Measurements from ENCODE around the gene CDH18. TPM values are rescaled to one million over a fixed set of nuclear protein-coding genes. Genes with fewer than 3 reads are reported as not detected.

CDH18 gene
- total RNA-seq = not detected

GRCh38 chr5:19987612-19988361, at the start of gene CDH18:
Gene CDH18, minus strand, starts transcription at chr5:19988200. Its CDS starts 149,214 bp downstream, at chr5:19838986.
- Histone ChIP-seq H3K27ac (no peak within 1 kb of the TSS), H3K36me3 (no peaks in the 10 kb centered on the region), H3K9me3 (no peaks in the 10 kb centered on the region), H3K27me3 (peaks cover 32% of the 10 kb centered on the region), H3K4me1 (peaks cover 0 to 9% (median 0%) of the 10 kb centered on the region in 3 donors), H3K4me3 (no peak within 1 kb of the TSS)
- ATAC-seq = peak; percentile 51
- 12 to 22% methylated on average over 10 to 13 of the region's 26 CpGs for WGBS, 2 donors (ENCODE audit: low coverage in 1 of 2)
- TF ChIP-seq POLR2AphosphoS5 (IDR thresholded peaks at IDR 0.05) = no peak

- 67 to 78% methylated on average over 1 of the region's 1 CpG for WGBS, 2 donors (ENCODE audit: low coverage in 1 of 2)
- Histone ChIP-seq H3K9me3 (peaks cover 0 to 13% (median 0%) of the 10 kb centered on the region in 3 donors), H3K36me3 (no peaks in the 10 kb centered on the region), H3K4me1 (no peaks in the 10 kb centered on the region), H3K4me3 (no peak overlapping the region), H3K27ac (no peak overlapping the region), H3K27me3 (no peaks in the 10 kb centered on the region)
- ATAC-seq = no peak
- no peak for TF ChIP-seq CTCF (IDR thresholded peaks at IDR 0.05)
- TF ChIP-seq POLR2AphosphoS5 (IDR thresholded peaks at IDR 0.05) = no peak
- TF ChIP-seq POLR2A (IDR thresholded peaks at IDR 0.05) = no peak
Measured at GRCh38 chr5:20034717-20035116, 46.7 kb upstream of the CDH18 start.

- 62 to 83% methylated on average over 2 of the region's 2 CpGs for WGBS, 2 donors (ENCODE audit: low coverage in 1 of 2)
- ATAC-seq = no peak
Measured at GRCh38 chr5:20033881-20034280, 45.9 kb upstream of the CDH18 start.

GRCh38 chr5:20032896-20033295, 44.9 kb upstream of the CDH18 start:
- ATAC-seq = no peak
- H3K36me3 ChIP-seq = no peaks in the 10 kb centered on the region
- TF ChIP-seq EP300 (IDR thresholded peaks at IDR 0.05) = no peak
- TF ChIP-seq CTCF (IDR thresholded peaks at IDR 0.05) = no peak
- TF ChIP-seq POLR2A (IDR thresholded peaks at IDR 0.05) = no peak
- TF ChIP-seq POLR2AphosphoS5 (IDR thresholded peaks at IDR 0.05) = no peak
- H3K9me3 ChIP-seq = no peaks in the 10 kb centered on the region
- WGBS, 2 donors (ENCODE audit: low coverage in 1 of 2) = 36 to 42% methylated on average over 2 of the region's 2 CpGs
- H3K4me3 ChIP-seq = no peak overlapping the region
- H3K27me3 ChIP-seq = no peaks in the 10 kb centered on the region
- H3K27ac ChIP-seq = no peak overlapping the region
- no peaks in the 10 kb centered on the region for H3K4me1 ChIP-seq

More at GRCh38 chr5:20033881-20034280, 45.9 kb upstream of the CDH18 start:
- H3K36me3 ChIP-seq = no peaks in the 10 kb centered on the region
- H3K27ac ChIP-seq = no peak overlapping the region
- H3K4me1 ChIP-seq = no peaks in the 10 kb centered on the region
- no peak overlapping the region for H3K4me3 ChIP-seq
- H3K9me3 ChIP-seq = peaks cover 0 to 7% (median 0%) of the 10 kb centered on the region in 3 donors
- TF ChIP-seq CTCF (IDR thresholded peaks at IDR 0.05) = no peak
- no peak for TF ChIP-seq POLR2A (IDR thresholded peaks at IDR 0.05)
- no peak for TF ChIP-seq POLR2AphosphoS5 (IDR thresholded peaks at IDR 0.05)
- no peak for TF ChIP-seq EP300 (IDR thresholded peaks at IDR 0.05)
- H3K27me3 ChIP-seq = no peaks in the 10 kb centered on the region

- ATAC-seq = no peak
- no peaks in the 10 kb centered on the region for H3K9me3 ChIP-seq
- no peak overlapping the region for H3K4me3 ChIP-seq
- no peak overlapping the region for H3K27ac ChIP-seq
- H3K36me3 ChIP-seq = no peaks in the 10 kb centered on the region
- H3K27me3 ChIP-seq = no peaks in the 10 kb centered on the region
- no peaks in the 10 kb centered on the region for H3K4me1 ChIP-seq
- TF ChIP-seq POLR2A (IDR thresholded peaks at IDR 0.05) (no peak), EP300 (IDR thresholded peaks at IDR 0.05) (no peak)
Measured at GRCh38 chr5:20030125-20030524, 42.1 kb upstream of the CDH18 start.

- Histone ChIP-seq H3K4me1 (no peaks in the 10 kb centered on the region), H3K27ac (no peak overlapping the region), H3K9me3 (no peaks in the 10 kb centered on the region), H3K27me3 (no peaks in the 10 kb centered on the region), H3K4me3 (no peak overlapping the region), H3K36me3 (no peaks in the 10 kb centered on the region)
- no peak for ATAC-seq
- 23 to 47% methylated on average over 3 of the region's 3 CpGs for WGBS, 2 donors (ENCODE audit: low coverage in 1 of 2)
- TF ChIP-seq POLR2A (IDR thresholded peaks at IDR 0.05) (no peak), CTCF (IDR thresholded peaks at IDR 0.05) (no peak), POLR2AphosphoS5 (IDR thresholded peaks at IDR 0.05) (no peak), EP300 (IDR thresholded peaks at IDR 0.05) (no peak)
Measured at GRCh38 chr5:20029266-20029665, 41.3 kb upstream of the CDH18 start.
